Cortex of kidney (tissue), 1 donor: ENCODE results near the gene SUN2.

ENCODE experiments used
- DNase-seq: peaks from one replicate; lab custom pipeline; 2025; lab: John Stamatoyannopoulos, UW

Gene SUN2

GRCh38 chr22:38751422-38752346 lies 4.1 kb downstream of the SUN2 start:
- DNase-seq = no peak

DNA sequence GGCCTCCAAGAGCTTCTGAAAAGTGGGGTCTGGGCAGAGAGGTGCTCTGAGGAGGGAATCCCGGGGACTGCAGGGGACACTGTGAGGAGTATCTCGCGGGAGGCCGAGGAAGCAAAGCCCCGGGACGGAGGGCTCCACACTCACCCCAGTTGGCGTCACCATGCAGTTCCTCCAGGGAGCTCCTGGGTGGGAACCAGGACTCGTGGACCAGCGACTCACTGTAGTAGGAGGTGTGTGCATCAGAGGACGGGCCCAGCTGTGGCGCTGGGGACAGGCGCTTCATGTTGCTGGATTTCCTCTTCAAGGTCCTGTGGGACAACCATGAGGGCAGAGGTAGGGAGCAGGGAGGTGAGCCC lies 4.8 kb downstream of the SUN2 start:
- DNase-seq = no peak

DNA sequence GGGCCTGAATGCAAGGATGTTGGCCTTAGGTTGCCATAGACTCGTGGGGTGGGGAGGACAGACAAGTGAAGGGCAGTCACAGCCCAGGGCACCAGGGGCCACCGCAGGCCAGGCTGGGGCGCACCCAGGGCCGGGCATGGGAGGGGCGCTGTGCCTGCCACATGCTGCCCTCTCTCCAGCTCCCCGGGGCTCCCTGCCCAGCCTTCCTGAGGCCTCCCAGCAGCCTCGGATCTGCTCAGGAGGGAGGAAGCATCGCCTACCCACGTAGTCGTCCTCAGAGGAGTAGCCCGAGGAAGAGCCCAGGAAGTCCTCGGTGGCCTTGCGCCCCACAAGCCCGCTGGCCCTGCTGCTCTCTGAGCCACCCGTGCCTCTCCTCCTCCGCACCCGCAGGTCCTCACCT lies 5.2 kb downstream of the SUN2 start:
- no peak for DNase-seq

- no peak for DNase-seq
Observed at GRCh38 chr22:38750104-38750503, 5.7 kb downstream of the SUN2 start.

- no peak for DNase-seq
Observed at GRCh38 chr22:38748487-38749136, 7.2 kb downstream of the SUN2 start.

GRCh38 chr22:38745676-38746460 lies 9.9 kb downstream of the SUN2 start:
- DNase-seq = no peak

DNA sequence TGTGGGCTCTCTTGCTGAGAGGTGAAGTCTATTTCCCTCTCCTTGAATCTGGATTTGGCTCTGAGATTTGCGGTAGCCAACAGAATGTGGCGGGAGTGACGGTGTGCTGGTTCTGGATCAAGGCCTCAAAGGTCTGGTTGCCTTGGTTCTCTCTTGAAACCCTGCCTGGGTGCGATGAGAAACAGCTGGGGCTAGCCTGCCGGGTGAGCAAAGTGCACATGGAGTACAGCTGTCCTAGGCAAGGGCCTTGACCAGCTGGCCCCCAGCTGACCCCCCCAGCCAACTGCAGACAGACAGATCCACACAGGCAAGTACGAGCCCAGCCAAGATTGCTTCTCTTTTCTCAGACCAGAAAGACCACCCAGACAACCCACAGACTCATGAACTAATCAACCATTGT lies 10.8 kb downstream of the SUN2 start:
- no peak for DNase-seq

DNA sequence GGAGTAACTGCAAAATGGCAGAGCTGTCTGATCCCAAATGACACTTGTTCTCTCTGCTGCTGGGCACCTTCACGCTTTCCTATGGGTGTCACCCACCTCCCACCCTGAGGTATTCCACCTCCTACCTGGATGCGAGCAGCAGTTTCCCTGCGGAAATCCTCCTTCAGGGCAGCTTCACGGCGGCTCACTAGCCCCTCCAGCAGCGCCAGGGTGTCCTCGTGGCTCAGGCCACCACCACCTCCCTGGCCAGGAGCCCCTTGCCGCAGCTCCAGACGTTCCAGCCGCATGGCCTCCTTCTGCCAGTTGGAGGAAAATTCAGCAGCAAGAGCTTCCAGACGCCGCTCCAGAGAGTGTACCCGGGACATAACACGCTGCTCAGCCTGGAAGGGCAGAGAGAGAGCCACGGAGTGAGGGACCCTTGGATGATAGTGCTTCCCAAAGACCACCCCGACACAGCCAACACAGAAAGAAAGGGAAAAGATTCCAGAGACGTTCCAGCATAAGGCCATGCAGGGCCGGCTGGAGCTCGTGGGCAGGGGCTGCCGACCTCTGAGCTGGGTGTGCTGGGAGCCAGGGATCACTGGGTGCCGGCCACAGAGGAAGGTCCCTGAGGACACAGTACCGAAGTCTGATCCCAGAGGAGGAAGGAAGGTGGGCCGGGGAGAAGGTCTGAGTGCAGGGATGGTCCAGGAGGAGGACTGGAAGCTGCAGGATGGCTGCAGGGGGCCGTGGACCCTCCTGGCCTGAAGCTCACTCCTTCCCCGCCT lies 13.4 kb downstream of the SUN2 start:
- DNase-seq = no peak

GRCh38 chr22:38741576-38741975 lies 14.2 kb downstream of the SUN2 start:
- DNase-seq = no peak

GRCh38 chr22:38741166-38741565 lies 14.6 kb downstream of the SUN2 start:
- no peak for DNase-seq

DNA sequence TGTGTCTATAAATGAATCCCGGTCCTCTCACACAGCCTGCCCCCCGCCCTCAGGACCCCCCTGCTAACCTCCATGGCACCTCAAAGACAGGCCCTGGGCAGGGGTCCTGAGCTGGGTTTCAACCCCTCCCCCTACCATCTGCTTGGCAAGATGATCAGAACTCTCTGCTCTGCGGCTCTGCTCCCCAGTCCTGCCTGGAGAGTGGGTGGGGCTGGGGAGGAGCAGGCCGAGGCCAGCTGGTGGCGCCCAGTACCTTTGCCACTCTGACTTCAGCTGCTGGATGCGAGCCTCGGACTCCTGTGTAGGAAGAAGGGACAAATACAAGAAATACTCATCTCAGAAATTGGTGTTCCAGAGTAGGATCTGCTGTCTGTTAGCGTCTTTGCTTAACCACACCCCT lies 15.0 kb downstream of the SUN2 start:
- no peak for DNase-seq

DNA sequence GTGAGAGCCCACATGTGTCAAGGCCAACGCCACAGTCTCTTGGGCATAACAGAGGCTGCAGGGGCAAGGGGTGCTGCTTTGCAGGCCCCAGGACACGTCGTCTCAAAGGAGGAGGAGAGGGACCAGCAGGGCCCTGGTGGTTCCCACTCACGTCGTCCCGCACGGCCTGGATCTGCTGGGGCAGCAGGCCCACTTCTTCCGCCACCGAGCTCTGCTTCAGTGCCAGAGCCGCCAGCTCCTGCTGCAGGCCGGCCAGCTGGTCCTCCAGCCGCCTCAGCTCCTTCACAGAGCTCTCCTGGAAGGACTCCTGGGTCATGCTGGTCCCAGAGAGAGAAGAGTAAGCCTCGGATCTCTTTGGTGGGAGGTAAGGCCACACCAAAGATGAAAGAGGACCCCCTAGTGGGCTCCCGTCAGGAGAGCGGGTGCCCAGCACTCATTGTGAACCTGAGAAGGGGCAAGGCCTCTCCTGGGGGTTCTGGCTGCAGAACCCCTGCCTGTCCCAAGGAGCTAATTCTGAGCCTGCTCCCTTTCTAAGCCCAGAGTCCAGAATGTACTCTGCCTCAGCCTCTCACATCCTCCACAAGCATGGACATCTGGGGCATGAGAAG lies 15.6 kb downstream of the SUN2 start:
- no peak for DNase-seq

- no peak for DNase-seq
Observed at GRCh38 chr22:38739300-38740055, 16.3 kb downstream of the SUN2 start.

- no peak for DNase-seq
Observed at GRCh38 chr22:38738475-38739070, 17.2 kb downstream of the SUN2 start.

GRCh38 chr22:38737302-38738060 lies 18.3 kb downstream of the SUN2 start:
- DNase-seq = no peak

GRCh38 chr22:38736257-38736570 lies 19.6 kb downstream of the SUN2 start:
- no peak for DNase-seq

DNA sequence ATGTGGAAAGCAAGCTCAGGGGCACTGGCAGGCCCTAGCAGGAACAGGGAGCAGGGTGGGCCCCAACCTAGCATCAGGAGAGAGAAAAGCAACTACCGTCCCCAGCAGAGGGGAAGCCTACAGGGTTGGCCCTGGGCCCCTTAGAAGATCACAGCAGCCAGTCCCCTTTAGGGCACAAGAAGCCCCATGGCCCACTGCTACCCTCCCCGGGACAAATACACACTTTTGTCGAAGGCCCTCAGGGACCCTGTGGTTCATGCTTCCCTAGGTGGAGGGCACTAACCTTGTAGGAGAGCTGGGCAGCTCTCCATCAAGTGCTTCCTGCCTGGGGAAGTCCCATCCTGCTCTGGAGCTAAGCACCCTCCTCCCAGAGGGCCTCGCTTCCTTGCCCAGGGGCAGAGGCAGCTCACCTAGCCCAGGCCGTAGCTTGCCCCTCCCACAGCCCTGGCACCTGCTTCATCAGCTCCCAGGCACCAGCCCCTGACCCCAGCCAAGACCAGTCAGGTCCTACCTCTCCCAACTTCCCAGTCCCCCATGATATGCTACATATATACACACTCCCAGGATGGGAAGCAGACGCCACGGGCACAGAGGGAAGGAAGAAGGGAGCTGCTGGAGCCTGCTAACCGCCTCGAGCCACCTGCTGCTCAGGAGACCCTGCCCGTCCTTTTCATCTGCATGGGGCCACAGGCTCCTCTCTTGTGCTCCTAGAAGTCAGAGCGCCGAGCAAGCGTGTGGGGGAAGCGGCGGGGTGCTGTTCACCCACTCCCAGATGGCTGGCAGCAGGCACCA lies 20.1 kb downstream of the SUN2 start:
- DNase-seq = no peak

GRCh38 chr22:38735126-38735464 lies 20.7 kb downstream of the SUN2 start:
- no peak for DNase-seq
